Mesendoderm (in vitro differentiated cells): ENCODE measurements around the gene MAGOH. TPM values are rescaled to one million over a fixed set of nuclear protein-coding genes. Genes with fewer than 3 reads are reported as not detected.
A peak's percentile ranks its signal among the peaks of the same experiment; 100 is the strongest.

Experiments
- DNase-seq: peaks from one replicate; pipeline ENCODE4 v3.0.0; 2013
- H2AK5ac ChIP-seq: 2 replicates; pipeline ENCODE4 v1.6.1; 2013; ENCODE audit warnings: low read length, inconsistent platforms
- H2BK120ac ChIP-seq: 2 replicates; pipeline ENCODE4 v1.6.1; 2013; ENCODE audit warnings: low read depth, mild to moderate bottlenecking, low read length, moderate library complexity, mixed read lengths
- H2BK15ac ChIP-seq: replicated peaks from 2 replicates; pipeline ENCODE4 v1.6.1; 2013; ENCODE audit warnings: low read depth, mild to moderate bottlenecking, moderate library complexity
- H2BK5ac ChIP-seq: 2 replicates; pipeline ENCODE4 v1.6.1; 2013; ENCODE audit warnings: low read length, inconsistent platforms
- H3K18ac ChIP-seq: 2 replicates; pipeline ENCODE4 v1.6.1; 2013; ENCODE audit warnings: mild to moderate bottlenecking, low read length, mixed read lengths
- H3K23ac ChIP-seq: one replicate; pipeline ENCODE4 v1.6.1; 2013; ENCODE audit warnings: low read length
- H3K27ac ChIP-seq: 2 replicates; pipeline ENCODE4 v1.5.1; 2013; ENCODE audit warnings: low read depth, mild to moderate bottlenecking, inconsistent platforms, low read length, moderate library complexity
- H3K27me3 ChIP-seq: 2 replicates; pipeline ENCODE4 v1.6.1; 2013; ENCODE audit warnings: low read length, control low read depth, mild to moderate bottlenecking, inconsistent platforms; ENCODE audit not compliant: insufficient read depth, poor library complexity
- H3K36me3 ChIP-seq: 2 replicates; pipeline ENCODE4 v1.6.1; 2013; ENCODE audit warnings: low read length, inconsistent platforms; ENCODE audit not compliant: control insufficient read depth, insufficient read depth
- H3K4ac ChIP-seq: one replicate; pipeline ENCODE4 v1.6.1; 2013; ENCODE audit warnings: low read depth, mild to moderate bottlenecking, low read length, moderate library complexity
- H3K4me1 ChIP-seq: 2 replicates; pipeline ENCODE4 v1.6.1; 2013; ENCODE audit warnings: low read depth, low read length, inconsistent platforms; ENCODE audit not compliant: control insufficient read depth
- H3K4me2 ChIP-seq: 2 replicates; pipeline ENCODE4 v1.6.1; 2013; ENCODE audit warnings: low read length
- H3K4me3 ChIP-seq: 2 replicates; pipeline ENCODE4 v1.5.1; 2013; ENCODE audit warnings: mild to moderate bottlenecking, low read length
- H3K56ac ChIP-seq: one replicate; pipeline ENCODE4 v1.6.1; 2013; ENCODE audit warnings: low read length
- H3K79me1 ChIP-seq: 2 replicates; pipeline ENCODE4 v1.6.1; 2013; ENCODE audit warnings: low read length, inconsistent platforms
- H3K79me2 ChIP-seq: 2 replicates; pipeline ENCODE4 v1.6.1; 2013; ENCODE audit warnings: mild to moderate bottlenecking, low read length; ENCODE audit not compliant: control insufficient read depth, insufficient read depth
- H3K9ac ChIP-seq: 2 replicates; pipeline ENCODE4 v1.6.1; 2013; ENCODE audit warnings: low read length, inconsistent platforms
- H4K5ac ChIP-seq: one replicate; pipeline ENCODE4 v1.6.1; 2013; ENCODE audit warnings: low read length
- H4K8ac ChIP-seq: one replicate; pipeline ENCODE4 v1.6.1; 2013; ENCODE audit warnings: low read depth, mild to moderate bottlenecking, control low read depth, low read length, moderate library complexity
- WGBS: extraction: QIAGEN DNeasy Blood & Tissue Kit; methylation state at CpG from one replicate; pipeline ENCODE4 v1.1.7; 2013; ENCODE audit warnings: low lambda C conversion rate, missing lambda C conversion rate; ENCODE audit not compliant: insufficient coverage; ENCODE audit errors: extremely low coverage; 5-methylcytosine and 5-hydroxymethylcytosine counted together
- polyA plus RNA-seq, 2 experiments: library from polyadenylated mRNA; stranded (reverse); fragments of 200-250 nt; gene quantifications; one replicate each; pipeline ENCODE4 v1.2.3, GENCODE V29; 2013

MAGOH gene
- polyA plus RNA-seq (2013, experiment 1 of 2): 159 TPM
- polyA plus RNA-seq (2013, experiment 2 of 2): 156 TPM

DNA sequence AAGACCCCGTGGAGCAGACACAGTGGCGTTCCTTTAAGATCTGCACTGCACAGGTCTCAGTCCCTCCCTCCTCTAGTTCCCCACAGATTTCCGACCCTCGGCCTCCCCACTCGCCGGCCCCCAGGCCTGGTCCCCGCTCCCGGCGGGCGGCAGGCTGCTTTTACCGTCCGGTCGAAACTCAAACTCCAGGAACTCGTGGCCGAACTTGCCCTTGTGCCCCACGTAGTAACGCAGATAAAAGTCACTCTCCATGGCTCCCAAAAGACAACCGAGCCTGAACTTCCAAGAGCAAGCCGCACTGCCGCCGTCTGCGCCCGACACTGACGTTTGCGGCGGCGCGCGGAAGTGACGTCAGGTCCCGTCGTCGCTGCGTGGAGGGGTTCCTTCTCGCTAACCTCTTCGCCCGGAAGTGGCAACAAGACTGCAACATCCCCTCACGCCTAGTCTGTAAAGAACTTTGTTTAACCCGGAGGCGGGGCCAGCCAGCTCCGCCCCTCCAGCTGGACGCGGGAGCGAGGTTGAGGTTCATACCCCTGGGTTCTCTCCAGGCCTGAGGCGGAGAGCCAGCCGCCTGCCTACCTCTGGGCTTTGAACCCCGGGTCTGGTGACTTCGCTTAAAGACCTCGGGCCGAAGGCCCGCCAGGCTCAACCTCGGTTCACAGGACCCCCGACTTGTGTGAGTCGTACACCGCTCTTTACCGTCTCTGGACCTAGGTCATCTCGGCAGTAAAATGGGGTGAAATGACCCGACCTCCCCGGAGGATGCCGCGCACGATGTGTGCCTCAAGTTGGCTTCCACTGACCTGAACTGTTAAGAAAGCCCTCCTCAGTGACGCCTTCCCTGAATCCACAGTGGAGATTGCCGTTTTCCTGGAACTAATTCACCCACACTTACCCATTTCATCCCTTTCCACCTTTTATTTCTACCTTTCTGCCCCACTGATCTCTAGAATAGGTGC, at the start of gene MAGOH:
Gene MAGOH, minus strand, starts transcription at position 322 of the 959 bp plus-strand sequence. Its CDS starts 70 bp downstream, at position 252.
- no peak within 1 kb of the TSS for H2BK15ac ChIP-seq

GRCh38 chr1:53286955-53287354, 48.6 kb upstream of the MAGOH start:
- peaks cover 2% of the 10 kb centered on the region for H3K79me2 ChIP-seq
- no peak overlapping the region for H2BK5ac ChIP-seq
- no peak overlapping the region for H4K8ac ChIP-seq
- H3K4me1 ChIP-seq: peaks cover 3% of the 10 kb centered on the region
- DNase-seq: no peak
- no peak overlapping the region for H3K18ac ChIP-seq
- no peak overlapping the region for H2BK15ac ChIP-seq
- H3K4ac ChIP-seq: no peak overlapping the region
- no peak overlapping the region for H3K4me2 ChIP-seq
- H3K9ac ChIP-seq: peak overlapping the region; percentile 3
- H2AK5ac ChIP-seq: no peak overlapping the region
- peaks cover 11% of the 10 kb centered on the region for H3K79me1 ChIP-seq
- no peak overlapping the region for H3K27ac ChIP-seq
- WGBS: no CpG with 5 or more reads among the region's 4 CpGs
- H3K56ac ChIP-seq: peak overlapping the region; percentile 57
- no peak overlapping the region for H4K5ac ChIP-seq
- H3K23ac ChIP-seq: no peak overlapping the region
- no peaks in the 10 kb centered on the region for H3K27me3 ChIP-seq
- H2BK120ac ChIP-seq: no peak overlapping the region
- peaks cover 16% of the 10 kb centered on the region for H3K36me3 ChIP-seq
- no peak overlapping the region for H3K4me3 ChIP-seq

More for the DNA sequence above, at the start of gene MAGOH:
- H3K9ac ChIP-seq: peak within 1 kb of the TSS; percentile 91
- H2BK120ac ChIP-seq: no peak within 1 kb of the TSS
- peak within 1 kb of the TSS; percentile 96 for H3K56ac ChIP-seq
- peak within 1 kb of the TSS; percentile 37 for H2AK5ac ChIP-seq
- peaks cover 15% of the 10 kb centered on the region for H3K79me1 ChIP-seq
- no peaks in the 10 kb centered on the region for H3K4me1 ChIP-seq
- no CpG with 5 or more reads among the region's 64 CpGs for WGBS
- peak within 1 kb of the TSS; percentile 59 for H4K5ac ChIP-seq
- H3K79me2 ChIP-seq: peaks cover 16% of the 10 kb centered on the region
- H4K8ac ChIP-seq: peak within 1 kb of the TSS; percentile 29
- no peaks in the 10 kb centered on the region for H3K27me3 ChIP-seq
- no peaks in the 10 kb centered on the region for H3K36me3 ChIP-seq
- H3K4ac ChIP-seq: peak within 1 kb of the TSS; percentile 98
- peak within 1 kb of the TSS; percentile 94 for H3K4me3 ChIP-seq
- peak within 1 kb of the TSS; percentile 33 for H3K18ac ChIP-seq
- H3K27ac ChIP-seq: peak within 1 kb of the TSS; percentile 19
- H2BK5ac ChIP-seq: peak within 1 kb of the TSS; percentile 51
- peak; percentile 98 for DNase-seq
- no peak within 1 kb of the TSS for H3K23ac ChIP-seq
- H3K4me2 ChIP-seq: peak within 1 kb of the TSS; percentile 92

- peak; percentile 79 for DNase-seq
- Histone ChIP-seq H3K4ac (no peak overlapping the region), H3K18ac (no peak overlapping the region), H3K9ac (no peak overlapping the region), H3K27ac (no peak overlapping the region), H3K23ac (no peak overlapping the region), H2AK5ac (no peak overlapping the region), H3K79me1 (peaks cover 6% of the 10 kb centered on the region), H3K36me3 (peaks cover 21% of the 10 kb centered on the region), H3K4me2 (no peak overlapping the region), H4K5ac (no peak overlapping the region), H3K4me3 (no peak overlapping the region), H3K4me1 (peaks cover 3% of the 10 kb centered on the region), H3K56ac (no peak overlapping the region), H2BK5ac (no peak overlapping the region), H2BK15ac (no peak overlapping the region), H2BK120ac (no peak overlapping the region), H3K79me2 (no peaks in the 10 kb centered on the region), H3K27me3 (no peaks in the 10 kb centered on the region), H4K8ac (no peak overlapping the region)
- no CpG with 5 or more reads among the region's 8 CpGs for WGBS
Measured at GRCh38 chr1:53285969-53286760, 47.8 kb upstream of the MAGOH start.

- Histone ChIP-seq H3K4me3 (no peak overlapping the region), H4K5ac (no peak overlapping the region), H3K27me3 (no peaks in the 10 kb centered on the region), H3K79me2 (no peaks in the 10 kb centered on the region), H3K36me3 (peaks cover 21% of the 10 kb centered on the region), H4K8ac (no peak overlapping the region), H3K4ac (no peak overlapping the region), H2BK5ac (no peak overlapping the region), H2BK120ac (no peak overlapping the region), H3K79me1 (peaks cover 6% of the 10 kb centered on the region), H3K56ac (no peak overlapping the region), H2AK5ac (no peak overlapping the region), H3K27ac (no peak overlapping the region), H3K4me1 (peaks cover 3% of the 10 kb centered on the region), H3K9ac (no peak overlapping the region), H2BK15ac (no peak overlapping the region), H3K23ac (no peak overlapping the region), H3K18ac (no peak overlapping the region), H3K4me2 (no peak overlapping the region)
- no peak for DNase-seq
- WGBS: no CpG with 5 or more reads among the region's 5 CpGs
Measured at GRCh38 chr1:53285546-53285945, 47.2 kb upstream of the MAGOH start.

GRCh38 chr1:53284224-53285020, 46.1 kb upstream of the MAGOH start:
- H2AK5ac ChIP-seq: no peak overlapping the region
- H3K36me3 ChIP-seq: peaks cover 26% of the 10 kb centered on the region
- H4K8ac ChIP-seq: no peak overlapping the region
- no peaks in the 10 kb centered on the region for H3K79me2 ChIP-seq
- H3K27ac ChIP-seq: no peak overlapping the region
- H3K56ac ChIP-seq: no peak overlapping the region
- H2BK120ac ChIP-seq: no peak overlapping the region
- no peak overlapping the region for H3K4me3 ChIP-seq
- peaks cover 3% of the 10 kb centered on the region for H3K4me1 ChIP-seq
- no peak overlapping the region for H3K23ac ChIP-seq
- H3K4me2 ChIP-seq: no peak overlapping the region
- no peak overlapping the region for H3K18ac ChIP-seq
- H4K5ac ChIP-seq: no peak overlapping the region
- no peak overlapping the region for H3K9ac ChIP-seq
- DNase-seq: no peak
- no peak overlapping the region for H2BK5ac ChIP-seq
- peaks cover 2% of the 10 kb centered on the region for H3K79me1 ChIP-seq
- H3K27me3 ChIP-seq: no peaks in the 10 kb centered on the region
- WGBS: no CpG with 5 or more reads among the region's 8 CpGs
- no peak overlapping the region for H3K4ac ChIP-seq
- no peak overlapping the region for H2BK15ac ChIP-seq
